ENCODE results near the gene C12orf60.

DNA sequence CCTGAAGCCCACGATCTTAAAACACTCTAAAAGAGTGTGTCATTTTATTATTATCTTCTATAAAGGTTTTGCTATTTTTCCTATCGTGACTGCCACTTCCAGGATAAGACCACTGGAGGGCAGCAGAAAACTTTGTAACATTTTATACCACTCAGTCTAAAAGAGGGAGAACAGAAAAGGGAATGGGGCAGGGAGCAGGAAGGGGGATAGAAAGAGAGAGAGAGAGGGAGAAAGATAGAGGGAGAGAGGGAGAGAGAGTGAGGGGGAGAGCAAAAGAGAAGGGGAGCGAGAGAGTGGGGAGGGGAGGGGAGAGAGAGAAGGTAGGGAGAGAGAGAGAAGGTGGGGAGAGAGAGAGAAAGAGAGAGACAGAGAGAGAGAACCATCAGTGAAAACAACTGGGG is 41.9 kb downstream of the C12orf60 start:
- TF ChIP-seq EZH2phosphoT487 (IDR thresholded peaks at IDR 0.05; ENCODE audit: insufficient read depth, low read depth): no peak
- no peak for TF ChIP-seq EZH2 (IDR thresholded peaks at IDR 0.05; ENCODE audit: insufficient read depth, poor library complexity, severe bottlenecking)

Data from GM23248 (cell line).